Naive thymus-derived CD8-positive, alpha-beta T cell (primary cell): Measurements from ENCODE around the gene NKAPD1. TPM values are rescaled to one million over a fixed set of nuclear protein-coding genes. Genes with fewer than 3 reads are reported as not detected.
"Not testable (repeated sequence)": the region's sequence is repeated elsewhere in the genome, so short reads cannot be mapped to it uniquely, and the experiment has no call there.

Experiments
- ATAC-seq, 2 donors: fragments of 150-1000 bp; cut with Tn5 transposase in 1 of 2; sonication (Bioruptor Pico), chemical (Tn5 transposase) in 1 of 2; 1 replicate in 1 of 2; 2 replicates in 1 of 2; pipeline ENCODE4 v1.10.0; 2021; ENCODE audit warnings: mild to moderate bottlenecking in 2 of 2, moderate library complexity in 2 of 2
- POLR2A ChIA-PET: fragments of 350-600 bp; sonication (Branson Sonifier 250); formaldehyde crosslinking; loops from one replicate; lab custom pipeline; 2021; ENCODE audit warnings: antibody characterized with exemption; lab: Charles Lee
- DNase-seq, 10 donors: peaks; one replicate each; pipeline versions ENCODE4 v3.0.0 to v3.0.0-alpha.2; 2020 to 2022
- H3K27ac Mint-ChIP-seq, 10 donors: one replicate each; pipeline ENCODE4 v1.8.0; 2020 to 2022; ENCODE audit warnings: mild to moderate bottlenecking in 10 of 10, mixed read lengths in 10 of 10, moderate library complexity in 4 of 10, inconsistent platforms in 1 of 10
- H3K27me3 Mint-ChIP-seq, 5 donors: one replicate each; pipeline ENCODE4 v1.8.0; 2021 to 2022; ENCODE audit warnings: mixed read lengths in 5 of 5
- H3K36me3 Mint-ChIP-seq, 3 donors: one replicate each; pipeline ENCODE4 v1.8.0; 2020 to 2022; ENCODE audit warnings: mixed read lengths in 3 of 3, mild to moderate bottlenecking in 2 of 3, inconsistent platforms in 1 of 3
- H3K4me1 Mint-ChIP-seq, 4 donors: one replicate each; pipeline ENCODE4 v1.8.0; 2021 to 2022; ENCODE audit warnings: mixed read lengths in 4 of 4
- H3K4me3 Mint-ChIP-seq, 10 donors: one replicate each; pipeline ENCODE4 v1.8.0; 2020 to 2022; ENCODE audit warnings: mild to moderate bottlenecking in 10 of 10, mixed read lengths in 10 of 10, moderate library complexity in 6 of 10, inconsistent platforms in 1 of 10
- H3K9me3 Mint-ChIP-seq, 9 donors: one replicate each; pipeline ENCODE4 v1.8.0; 2020 to 2022; ENCODE audit warnings: mixed read lengths in 9 of 9, mild to moderate bottlenecking in 3 of 9, inconsistent platforms in 1 of 9, moderate library complexity in 1 of 9
- polyA plus RNA-seq, 3 donors: library from polyadenylated mRNA; unstranded; fragments of 300-500 nt; fragmentation: Illumina TruSeq; gene quantifications; one replicate each; pipeline ENCODE4 v1.2.3, GENCODE V29; 2021
- total RNA-seq, 8 experiments: library from RNA in 2 of 8; stranded (reverse) in 2 of 8; gene quantifications; one replicate each; pipeline ENCODE4 v1.2.3 and lab custom pipeline; 2021 to 2026

The NKAPD1 gene
- total RNA-seq (10 to 100 TPM; 21.5 to 21.7 TPM), polyA plus RNA-seq (10 to 100 TPM in 1 of 3 donors, 1 to 10 TPM in 2; 9.8 to 12.6 (median 10.0) TPM), total RNA-seq (lab: John Stamatoyannopoulos, UW) (28.5 to 80.1 (median 64.5) reads per million in 6 experiments)

DNA sequence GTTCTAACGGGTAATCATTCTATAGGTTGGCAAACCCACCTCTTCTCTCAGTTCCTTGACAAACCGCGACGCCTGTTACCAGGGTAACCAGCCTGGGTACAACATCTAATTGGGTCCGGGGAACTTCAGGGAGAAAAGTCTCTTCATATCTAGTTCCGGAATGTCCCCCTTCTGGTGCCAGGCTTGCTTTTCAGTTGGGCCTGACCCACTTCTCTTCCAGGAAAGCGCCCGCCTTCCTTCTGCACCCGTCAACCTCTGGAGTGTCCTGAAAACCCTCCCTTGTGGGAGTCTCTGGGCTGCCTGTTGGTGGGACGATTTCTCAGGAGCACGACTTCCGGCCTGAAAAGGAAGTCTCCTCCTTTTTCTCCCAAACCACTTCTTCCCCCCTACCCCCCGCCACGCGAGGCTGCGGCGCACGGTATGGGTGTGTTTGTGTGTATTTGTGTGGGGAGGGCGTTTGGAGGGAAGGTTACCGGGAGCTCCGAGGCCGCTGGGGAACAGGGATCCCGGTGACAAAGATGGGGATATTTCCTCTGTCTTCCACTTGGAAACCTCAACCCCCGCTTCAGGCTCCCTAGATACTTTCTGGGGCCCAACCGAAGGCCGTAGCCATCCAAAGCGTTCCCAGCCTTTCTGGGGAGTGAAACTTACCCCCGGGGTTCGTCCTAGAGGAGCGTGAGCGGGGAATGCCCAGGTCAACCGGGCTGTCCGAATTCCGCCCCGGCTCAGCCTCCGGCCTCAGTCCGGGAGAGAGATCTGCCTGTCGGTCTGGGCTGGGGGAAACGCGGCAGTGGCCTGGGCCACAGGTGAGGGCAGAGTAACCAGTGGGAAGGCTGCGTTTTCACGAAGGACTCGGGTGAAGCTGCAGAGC lies at the start of gene NKAPD1, which contains the start of gene PIH1D2:
TSS of gene NKAPD1 (plus strand) at position 359 of the 871 bp plus-strand sequence. CDS start 1,276 bp downstream, outside the sequence.
TSS of gene PIH1D2 (minus strand) at position 77 of the 871 bp plus-strand sequence. CDS start 843 bp downstream, outside the sequence.
- Mint-ChIP-seq H3K4me1 (peaks cover 19 to 40% (median 32%) of the 10 kb centered on the region in 4 donors), H3K36me3 (peaks cover 5 to 30% (median 7%) of the 10 kb centered on the region in 3 donors), H3K27me3 (peaks cover 0 to 8% (median 2%) of the 10 kb centered on the region in 5 donors), H3K27ac (peak within 1 kb of the TSS; percentile 93 to 98 (median 96)), H3K4me3 (peak within 1 kb of the TSS; percentile 84 to 97 (median 95)), H3K9me3 (no peaks in the 10 kb centered on the region)
- ATAC-seq (peak; percentile 89 to 90), DNase-seq (peak; percentile 55 to 94 (median 84))
- POLR2A ChIA-PET = interaction anchor here (0.6 to 2.1 kb wide), 2 partner anchors 12 to 53 kb away, joined by 4 to 11 read pairs; partner anchors contain the start of genes SDHD and TIMM8B

DNA sequence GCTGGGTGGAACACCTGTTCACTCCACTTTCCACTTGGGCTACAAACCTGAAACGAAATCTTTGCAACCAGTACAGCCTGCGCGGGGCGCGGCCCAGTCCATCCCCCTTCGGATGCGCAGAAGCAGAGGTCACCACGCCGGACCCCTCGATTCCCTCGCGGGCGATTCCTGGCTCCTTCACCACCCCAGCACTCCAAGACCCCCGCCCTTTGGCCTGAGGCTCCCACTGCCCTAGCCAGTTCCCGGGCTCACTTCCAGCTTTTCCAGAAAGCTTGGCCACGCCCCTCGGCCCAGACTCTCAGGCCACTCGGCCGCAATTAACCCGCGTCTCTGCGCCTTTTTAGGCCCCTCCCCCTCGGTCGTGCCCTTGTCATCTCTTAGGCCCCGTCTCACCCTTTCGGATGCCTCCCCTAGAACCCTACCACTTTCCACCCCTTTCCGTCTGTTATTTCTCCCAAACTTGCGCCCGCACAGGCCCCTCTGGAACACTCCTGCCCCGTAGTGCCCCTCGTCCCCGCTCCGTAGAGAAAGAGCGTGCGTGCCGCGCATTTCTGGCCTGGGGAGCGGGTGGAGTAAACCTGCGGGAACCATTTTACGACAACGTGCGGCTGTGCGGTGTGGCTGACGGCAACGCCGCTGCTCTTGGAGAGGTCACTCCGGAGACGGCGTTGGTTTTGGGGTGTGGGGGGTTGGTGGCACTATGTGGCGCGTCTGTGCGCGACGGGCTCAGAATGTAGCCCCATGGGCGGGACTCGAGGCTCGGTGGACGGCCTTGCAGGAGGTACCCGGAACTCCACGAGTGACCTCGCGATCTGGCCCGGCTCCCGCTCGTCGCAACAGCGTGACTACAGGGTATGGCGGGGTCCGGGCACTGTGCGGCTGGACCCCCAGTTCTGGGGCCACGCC lies 49.1 kb upstream of the NKAPD1 start, which contains the start of gene DLAT:
TSS of gene DLAT (plus strand) at position 636 of the 906 bp plus-strand sequence. CDS start at position 701, 65 bp downstream.
- H3K36me3 Mint-ChIP-seq = peaks cover 3 to 21% (median 8%) of the 10 kb centered on the region in 3 donors
- H3K27me3 Mint-ChIP-seq = no peaks in the 10 kb centered on the region
- H3K27ac Mint-ChIP-seq = peak within 1 kb of the TSS; percentile 92 to 100 (median 99)
- peak within 1 kb of the TSS; percentile 98 to 100 (median 100) for H3K4me3 Mint-ChIP-seq
- DNase-seq = peak; percentile 68 to 91 (median 80)
- ATAC-seq = peak; percentile 88 to 89
- H3K4me1 Mint-ChIP-seq = peaks cover 13 to 33% (median 29%) of the 10 kb centered on the region in 4 donors
- POLR2A ChIA-PET = interaction anchor here (0.8 to 2.4 kb wide), 5 partner anchors 51 to 98 kb away, joined by 3 to 9 read pairs (median 4); no protein-coding TSS in a partner anchor
- H3K9me3 Mint-ChIP-seq = no peaks in the 10 kb centered on the region

DNA sequence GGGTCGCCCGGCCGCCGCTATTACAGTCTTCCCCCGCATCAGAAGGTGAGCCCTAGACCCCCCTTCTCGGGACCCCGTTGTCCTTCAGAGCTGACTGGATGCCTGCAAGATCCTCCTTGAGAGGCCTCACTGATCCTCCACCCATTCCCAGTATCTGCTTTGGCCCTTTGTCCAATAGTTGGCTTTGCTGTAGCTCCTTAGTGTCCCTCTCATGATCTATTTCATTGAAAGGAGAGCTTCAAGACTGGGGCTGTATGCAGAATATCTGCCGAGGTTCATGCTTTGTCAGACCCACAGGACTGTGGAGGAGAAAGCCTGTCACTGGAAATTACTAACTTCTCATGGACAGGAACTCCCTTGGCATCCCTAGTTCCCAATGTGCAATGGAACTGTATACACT lies 48.4 kb upstream of the NKAPD1 start:
- peaks cover 16 to 36% (median 32%) of the 10 kb centered on the region in 4 donors for H3K4me1 Mint-ChIP-seq
- peaks cover 3 to 28% (median 8%) of the 10 kb centered on the region in 3 donors for H3K36me3 Mint-ChIP-seq
- no peaks in the 10 kb centered on the region for H3K9me3 Mint-ChIP-seq
- no peaks in the 10 kb centered on the region for H3K27me3 Mint-ChIP-seq
- DNase-seq (no peak), ATAC-seq (no peak)
- POLR2A ChIA-PET = interaction anchor here (0.9 to 2.4 kb wide), 2 partner anchors 50 to 99 kb away, joined by 3 to 9 read pairs; no protein-coding TSS in a partner anchor
- H3K4me3 Mint-ChIP-seq = peak overlapping the region; percentile 98 to 100 (median 100)
- H3K27ac Mint-ChIP-seq = peak overlapping the region; percentile 92 to 100 (median 99)

GRCh38 chr11:112026784-112027410 lies 47.2 kb upstream of the NKAPD1 start:
- Mint-ChIP-seq H3K36me3 (peaks cover 3 to 38% (median 8%) of the 10 kb centered on the region in 3 donors), H3K4me1 (peaks cover 16 to 36% (median 32%) of the 10 kb centered on the region in 4 donors)
- H3K27ac Mint-ChIP-seq, DNase-seq, H3K9me3 Mint-ChIP-seq, H3K4me3 Mint-ChIP-seq, ATAC-seq, H3K27me3 Mint-ChIP-seq, POLR2A ChIA-PET: not testable (repeated sequence)

- DNase-seq (no peak), ATAC-seq (no peak)
- Mint-ChIP-seq H3K4me1 (peaks cover 12 to 25% (median 17%) of the 10 kb centered on the region in 4 donors), H3K36me3 (peaks cover 3 to 59% (median 11%) of the 10 kb centered on the region in 3 donors), H3K27me3 (no peaks in the 10 kb centered on the region), H3K4me3 (no peak overlapping the region), H3K27ac (peak overlapping the region in 1 of 10 donors; percentile 29), H3K9me3 (no peaks in the 10 kb centered on the region)
- POLR2A ChIA-PET = no interaction called here
Measured at GRCh38 chr11:112029460-112029859, 44.6 kb upstream of the NKAPD1 start.

- no peaks in the 10 kb centered on the region for H3K27me3 Mint-ChIP-seq
- no peak for ATAC-seq
- POLR2A ChIA-PET = no interaction called here
- peaks cover 0 to 8% (median 7%) of the 10 kb centered on the region in 4 donors for H3K4me1 Mint-ChIP-seq
- H3K4me3 Mint-ChIP-seq = no peak overlapping the region
- H3K27ac Mint-ChIP-seq = no peak overlapping the region
- peaks cover 3 to 89% (median 8%) of the 10 kb centered on the region in 3 donors for H3K36me3 Mint-ChIP-seq
- no peak for DNase-seq
- no peaks in the 10 kb centered on the region for H3K9me3 Mint-ChIP-seq
Measured at GRCh38 chr11:112033902-112034301, 40.2 kb upstream of the NKAPD1 start.

GRCh38 chr11:112037527-112037926 lies 36.6 kb upstream of the NKAPD1 start:
- POLR2A ChIA-PET = no interaction called here
- no peaks in the 10 kb centered on the region for H3K27me3 Mint-ChIP-seq
- H3K9me3 Mint-ChIP-seq = no peaks in the 10 kb centered on the region
- H3K4me1 Mint-ChIP-seq = peaks cover 0 to 6% (median 4%) of the 10 kb centered on the region in 4 donors
- H3K36me3 Mint-ChIP-seq = peaks cover 0 to 87% (median 9%) of the 10 kb centered on the region in 3 donors
- no peak overlapping the region for H3K27ac Mint-ChIP-seq
- ATAC-seq = no peak
- H3K4me3 Mint-ChIP-seq = no peak overlapping the region
- DNase-seq = no peak

DNA sequence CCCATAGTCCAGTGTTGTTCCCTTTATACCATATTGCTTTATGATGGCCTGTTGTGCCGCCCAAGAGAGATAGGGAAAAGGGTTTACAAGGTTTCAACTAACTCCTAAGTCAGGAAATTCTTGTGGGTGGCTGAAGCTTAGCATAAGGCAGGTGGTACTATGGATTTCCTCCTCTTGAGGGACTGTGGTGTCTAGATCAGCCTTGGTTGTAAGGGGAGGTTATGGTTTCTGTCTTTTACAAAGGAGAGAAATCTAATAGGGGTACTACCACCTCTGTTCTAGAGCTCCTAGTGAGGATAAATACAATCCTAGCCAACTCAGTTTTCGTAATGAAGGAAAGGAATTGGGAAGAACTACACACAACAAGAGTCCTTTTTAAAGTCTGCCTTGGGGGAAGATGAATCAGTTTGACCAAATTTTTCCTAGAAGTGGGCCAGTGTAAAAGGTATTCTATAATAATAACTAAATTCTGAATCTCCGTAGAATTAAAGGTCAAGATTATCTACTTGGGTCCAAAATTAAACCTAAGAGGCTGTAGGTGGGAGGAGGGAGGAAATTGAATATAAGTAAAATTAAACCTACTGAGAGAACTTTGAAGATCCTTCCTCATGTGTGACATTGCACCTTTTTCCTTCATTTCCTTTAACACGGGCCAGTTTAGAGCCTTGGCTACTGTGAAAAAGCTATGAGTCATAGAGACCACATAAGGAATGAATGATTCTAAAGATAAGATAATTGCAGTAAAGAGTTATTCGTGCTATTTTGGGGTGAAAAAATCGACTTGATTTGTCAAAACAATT lies 31.7 kb upstream of the NKAPD1 start:
- no peaks in the 10 kb centered on the region for H3K9me3 Mint-ChIP-seq
- POLR2A ChIA-PET = no interaction called here
- peak overlapping the region in 2 of 10 donors; percentile 11 to 25 for H3K27ac Mint-ChIP-seq
- no peak overlapping the region for H3K4me3 Mint-ChIP-seq
- no peaks in the 10 kb centered on the region for H3K27me3 Mint-ChIP-seq
- H3K36me3 Mint-ChIP-seq = peaks cover 2 to 91% (median 34%) of the 10 kb centered on the region in 3 donors
- no peak for ATAC-seq
- no peak for DNase-seq
- peaks cover 0 to 6% (median 4%) of the 10 kb centered on the region in 4 donors for H3K4me1 Mint-ChIP-seq

- ATAC-seq = no peak
- POLR2A ChIA-PET = no interaction called here
Measured at GRCh38 chr11:112042961-112043304, 31.2 kb upstream of the NKAPD1 start.

GRCh38 chr11:112044961-112045360 lies 29.1 kb upstream of the NKAPD1 start:
- Mint-ChIP-seq H3K36me3 (peaks cover 4 to 93% (median 43%) of the 10 kb centered on the region in 3 donors), H3K9me3 (no peaks in the 10 kb centered on the region), H3K27me3 (no peaks in the 10 kb centered on the region), H3K4me1 (peaks cover 6 to 22% (median 15%) of the 10 kb centered on the region in 4 donors), H3K27ac (no peak overlapping the region), H3K4me3 (no peak overlapping the region)
- DNase-seq (no peak), ATAC-seq (no peak)
- POLR2A ChIA-PET = no interaction called here

More at GRCh38 chr11:112042961-112043304, 31.2 kb upstream of the NKAPD1 start:
- peaks cover 2 to 6% (median 5%) of the 10 kb centered on the region in 4 donors for H3K4me1 Mint-ChIP-seq
- DNase-seq = no peak
- peaks cover 4 to 91% (median 37%) of the 10 kb centered on the region in 3 donors for H3K36me3 Mint-ChIP-seq
- no peaks in the 10 kb centered on the region for H3K9me3 Mint-ChIP-seq
- no peaks in the 10 kb centered on the region for H3K27me3 Mint-ChIP-seq
- no peak overlapping the region for H3K4me3 Mint-ChIP-seq
- H3K27ac Mint-ChIP-seq = peak overlapping the region in 2 of 10 donors; percentile 6 to 25

- ATAC-seq, H3K27ac Mint-ChIP-seq, H3K4me3 Mint-ChIP-seq, DNase-seq, POLR2A ChIA-PET, H3K9me3 Mint-ChIP-seq, H3K27me3 Mint-ChIP-seq: not testable (repeated sequence)
- Mint-ChIP-seq H3K36me3 (peaks cover 4 to 94% (median 43%) of the 10 kb centered on the region in 3 donors), H3K4me1 (peaks cover 4 to 33% (median 13%) of the 10 kb centered on the region in 4 donors)
Measured at GRCh38 chr11:112046647-112047046, 27.5 kb upstream of the NKAPD1 start.
